Measurements from ENCODE around the gene TCERG1L.
"Not testable (repeated sequence)": the region's sequence is repeated elsewhere in the genome, so short reads cannot be mapped to it uniquely, and the experiment has no call there.

The TCERG1L gene

GRCh38 chr10:131174211-131174565 is 137.3 kb downstream of the TCERG1L start:
- in situ Hi-C loops (cut with MboI; ENCODE audit: low sequenced_read_pairs), result no loop called here

- in situ Hi-C loops (cut with MboI; ENCODE audit: low sequenced_read_pairs), result no loop called here
Observed at GRCh38 chr10:131173484-131174210, 137.9 kb downstream of the TCERG1L start.

- in situ Hi-C loops (cut with MboI; ENCODE audit: low sequenced_read_pairs), result no loop called here
Observed at GRCh38 chr10:131172433-131172832, 139.1 kb downstream of the TCERG1L start.

- in situ Hi-C loops (cut with MboI; ENCODE audit: low sequenced_read_pairs), result no loop called here
Observed at GRCh38 chr10:131169146-131169545, 142.4 kb downstream of the TCERG1L start.

- in situ Hi-C loops (cut with MboI; ENCODE audit: low sequenced_read_pairs), result no loop called here
Observed at GRCh38 chr10:131168238-131168875, 143.2 kb downstream of the TCERG1L start.

- in situ Hi-C loops (cut with MboI; ENCODE audit: low sequenced_read_pairs), result no loop called here
Observed at GRCh38 chr10:131167036-131167860, 144.3 kb downstream of the TCERG1L start.

- in situ Hi-C loops (cut with MboI; ENCODE audit: low sequenced_read_pairs), result no loop called here
Observed at GRCh38 chr10:131166486-131166885, 145.0 kb downstream of the TCERG1L start.

- in situ Hi-C loops (cut with MboI; ENCODE audit: low sequenced_read_pairs), result no loop called here
Observed at GRCh38 chr10:131165092-131165491, 146.4 kb downstream of the TCERG1L start.

- in situ Hi-C loops (cut with MboI; ENCODE audit: low sequenced_read_pairs), result no loop called here
Observed at GRCh38 chr10:131162866-131163843, 148.4 kb downstream of the TCERG1L start.

- in situ Hi-C loops (cut with MboI; ENCODE audit: low sequenced_read_pairs), result no loop called here
Observed at GRCh38 chr10:131162211-131162610, 149.3 kb downstream of the TCERG1L start.

- in situ Hi-C loops (cut with MboI; ENCODE audit: low sequenced_read_pairs), result no loop called here
Observed at GRCh38 chr10:131161087-131161486, 150.4 kb downstream of the TCERG1L start.

GRCh38 chr10:131160219-131160875 is 151.2 kb downstream of the TCERG1L start:
- in situ Hi-C loops (cut with MboI; ENCODE audit: low sequenced_read_pairs), result no loop called here

- in situ Hi-C loops (cut with MboI; ENCODE audit: low sequenced_read_pairs), result no loop called here
Observed at GRCh38 chr10:131159771-131160170, 151.8 kb downstream of the TCERG1L start.

- in situ Hi-C loops (cut with MboI; ENCODE audit: low sequenced_read_pairs), result no loop called here
Observed at GRCh38 chr10:131158695-131159094, 152.8 kb downstream of the TCERG1L start.

- in situ Hi-C loops (cut with MboI; ENCODE audit: low sequenced_read_pairs), result no loop called here
Observed at GRCh38 chr10:131157899-131158298, 153.6 kb downstream of the TCERG1L start.

GRCh38 chr10:131155876-131156230 is 155.7 kb downstream of the TCERG1L start:
- in situ Hi-C loops (cut with MboI; ENCODE audit: low sequenced_read_pairs), result no loop called here

GRCh38 chr10:131155218-131155875 is 156.2 kb downstream of the TCERG1L start:
- in situ Hi-C loops (cut with MboI; ENCODE audit: low sequenced_read_pairs), result no loop called here

GRCh38 chr10:131154306-131155025 is 157.1 kb downstream of the TCERG1L start:
- in situ Hi-C loops (cut with MboI; ENCODE audit: low sequenced_read_pairs), result no loop called here

GRCh38 chr10:131152456-131152855 is 159.1 kb downstream of the TCERG1L start:
- in situ Hi-C loops (cut with MboI; ENCODE audit: low sequenced_read_pairs), result not testable (repeated sequence)
